Smooth muscle cell (in vitro differentiated cells): Measurements from ENCODE around the gene MYH10. TPM values are rescaled to one million over a fixed set of nuclear protein-coding genes. Genes with fewer than 3 reads are reported as not detected.

ENCODE experiments used
- DNase-seq: peaks from one replicate; lab custom pipeline; 2025; ENCODE audit not compliant: unreplicated experiment; lab: John Stamatoyannopoulos, UW
- H2AFZ ChIP-seq: fragments of 200-600 bp; sonication (generic); 2 replicates; pipeline ENCODE4 v1.6.0; 2016; ENCODE audit warnings: antibody characterized with exemption, low read depth, mild to moderate bottlenecking
- H3F3A ChIP-seq: fragments of 200-600 bp; sonication (generic); 2 replicates; pipeline ENCODE4 v1.6.0; 2017; ENCODE audit warnings: antibody characterized with exemption, low read depth
- H3K27ac ChIP-seq: fragments of 200-600 bp; sonication (generic); 2 replicates; pipeline ENCODE4 v1.5.1; 2016; ENCODE audit warnings: low read depth, mild to moderate bottlenecking
- H3K27me3 ChIP-seq: fragments of 200-600 bp; sonication (generic); 2 replicates; pipeline ENCODE4 v1.6.1; 2016; ENCODE audit warnings: low read depth, mild to moderate bottlenecking
- H3K36me3 ChIP-seq: fragments of 200-600 bp; sonication (generic); 2 replicates; pipeline ENCODE4 v1.5.1; 2016; ENCODE audit warnings: low read depth
- H3K4me1 ChIP-seq: fragments of 200-600 bp; sonication (generic); 2 replicates; pipeline ENCODE4 v1.5.1; 2016; ENCODE audit warnings: low read depth
- H3K4me2 ChIP-seq: fragments of 200-600 bp; sonication (generic); 2 replicates; pipeline ENCODE4 v1.6.0; 2016; ENCODE audit warnings: mild to moderate bottlenecking
- H3K4me3 ChIP-seq: fragments of 200-600 bp; sonication (generic); 2 replicates; pipeline ENCODE4 v1.5.1; 2016; ENCODE audit warnings: mild to moderate bottlenecking
- H3K79me2 ChIP-seq: fragments of 200-600 bp; sonication (generic); 2 replicates; pipeline ENCODE4 v1.6.0; 2016; ENCODE audit warnings: low read depth, mild to moderate bottlenecking
- H3K9ac ChIP-seq: fragments of 200-600 bp; sonication (generic); 2 replicates; pipeline ENCODE4 v1.6.0; 2016; ENCODE audit warnings: low read depth
- H3K9me3 ChIP-seq: fragments of 200-600 bp; sonication (generic); replicated peaks from 2 replicates; pipeline ENCODE4 v1.5.1; 2016; ENCODE audit warnings: low read depth
- H4K20me1 ChIP-seq: fragments of 200-600 bp; sonication (generic); 2 replicates; pipeline ENCODE4 v1.6.0; 2016; ENCODE audit warnings: low read depth
- WGBS: methylation state at CpG from one replicate; pipeline ENCODE4 v1.1.7; 2016; ENCODE audit warnings: low lambda C conversion rate; 5-methylcytosine and 5-hydroxymethylcytosine counted together
- polyA plus RNA-seq: library from polyadenylated mRNA; unstranded; fragments of >200 nt; fragmentation: Nextera tagmentation; extraction: Ambion mirVana; gene quantifications from 2 replicates; pipeline ENCODE4 v1.2.1, GENCODE V29; 2016
- total RNA-seq: library from RNA; depleted of rRNA; stranded (reverse); fragments of >200 nt; gene quantifications from 2 replicates; pipeline ENCODE4 v1.2.3, GENCODE V29; 2014
- TF ChIP-seq, protein P1 (sequence below): fragments of 200-600 bp; sonication (generic); IDR thresholded peaks from 2 replicates; pipeline ENCODE4 v1.5.1; 2017; ENCODE audit warnings: borderline replicate concordance, mild to moderate bottlenecking, antibody characterized with exemption; ENCODE audit not compliant: insufficient read depth, poor library complexity, severe bottlenecking

The MYH10 gene
- total and polyA plus RNA-seq, 2 experiments from 2014 or later = 112 to 146 TPM

- TF ChIP-seq, protein P1, sequence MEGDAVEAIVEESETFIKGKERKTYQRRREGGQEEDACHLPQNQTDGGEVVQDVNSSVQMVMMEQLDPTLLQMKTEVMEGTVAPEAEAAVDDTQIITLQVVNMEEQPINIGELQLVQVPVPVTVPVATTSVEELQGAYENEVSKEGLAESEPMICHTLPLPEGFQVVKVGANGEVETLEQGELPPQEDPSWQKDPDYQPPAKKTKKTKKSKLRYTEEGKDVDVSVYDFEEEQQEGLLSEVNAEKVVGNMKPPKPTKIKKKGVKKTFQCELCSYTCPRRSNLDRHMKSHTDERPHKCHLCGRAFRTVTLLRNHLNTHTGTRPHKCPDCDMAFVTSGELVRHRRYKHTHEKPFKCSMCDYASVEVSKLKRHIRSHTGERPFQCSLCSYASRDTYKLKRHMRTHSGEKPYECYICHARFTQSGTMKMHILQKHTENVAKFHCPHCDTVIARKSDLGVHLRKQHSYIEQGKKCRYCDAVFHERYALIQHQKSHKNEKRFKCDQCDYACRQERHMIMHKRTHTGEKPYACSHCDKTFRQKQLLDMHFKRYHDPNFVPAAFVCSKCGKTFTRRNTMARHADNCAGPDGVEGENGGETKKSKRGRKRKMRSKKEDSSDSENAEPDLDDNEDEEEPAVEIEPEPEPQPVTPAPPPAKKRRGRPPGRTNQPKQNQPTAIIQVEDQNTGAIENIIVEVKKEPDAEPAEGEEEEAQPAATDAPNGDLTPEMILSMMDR = no peak
- Histone ChIP-seq H3K9ac (no peak overlapping the region), H4K20me1 (peaks cover 29% of the 10 kb centered on the region), H3K4me1 (no peaks in the 10 kb centered on the region), H3K36me3 (no peaks in the 10 kb centered on the region), H3K9me3 (no peaks in the 10 kb centered on the region), H3K79me2 (peaks cover 84% of the 10 kb centered on the region), H2AFZ (no peak overlapping the region), H3K4me3 (no peak overlapping the region), H3F3A (no peaks in the 10 kb centered on the region), H3K27me3 (no peaks in the 10 kb centered on the region), H3K4me2 (no peak overlapping the region), H3K27ac (no peak overlapping the region)
- DNase-seq = no peak
- 82% methylated on average over 2 of the region's 2 CpGs for WGBS
Measured at GRCh38 chr17:8583954-8584353, 46.6 kb downstream of the MYH10 start.

DNA sequence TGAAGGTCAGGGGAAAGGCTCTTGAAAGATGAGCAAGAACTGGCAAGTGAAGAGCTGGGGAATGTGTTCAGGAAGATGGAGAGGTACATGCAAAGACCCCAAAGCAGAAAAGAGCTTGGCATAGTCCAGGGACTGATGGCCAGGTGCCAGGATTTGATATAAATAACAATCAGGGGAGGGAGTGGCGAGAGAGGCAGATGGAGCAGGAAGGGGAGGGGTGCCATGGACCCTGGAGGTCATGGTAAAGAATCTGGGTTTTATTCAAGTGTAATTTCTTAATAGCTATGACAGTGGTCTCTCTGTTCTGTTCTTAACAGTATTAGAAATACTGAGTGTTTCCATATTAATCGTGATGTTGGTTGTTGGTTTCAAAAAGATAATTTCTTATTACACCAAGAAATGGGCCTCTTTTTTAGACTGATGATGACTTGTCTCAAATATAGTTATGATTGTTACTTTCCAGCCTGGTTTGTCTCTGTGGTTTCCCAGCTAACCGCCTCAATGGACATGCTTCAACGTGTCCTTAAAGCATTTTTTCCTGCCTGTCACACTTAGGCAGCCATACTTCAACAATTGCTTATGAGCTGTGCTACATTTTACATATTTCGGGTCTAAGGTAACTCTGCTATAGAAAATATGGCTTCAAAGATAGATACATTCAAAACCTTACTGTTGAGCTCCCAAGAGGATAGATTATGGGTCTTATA lies 49.4 kb downstream of the MYH10 start:
- peak overlapping the region; percentile 86 for H3K27ac ChIP-seq
- no peak overlapping the region for H2AFZ ChIP-seq
- H4K20me1 ChIP-seq = peaks cover 21% of the 10 kb centered on the region
- no peak overlapping the region for H3K4me3 ChIP-seq
- no peak for DNase-seq
- H3K4me2 ChIP-seq = peak overlapping the region; percentile 58
- TF ChIP-seq, protein P1 = no peak
- peak overlapping the region; percentile 48 for H3K9ac ChIP-seq
- WGBS = 68% methylated on average over 5 of the region's 5 CpGs
- no peaks in the 10 kb centered on the region for H3K9me3 ChIP-seq
- no peaks in the 10 kb centered on the region for H3F3A ChIP-seq
- H3K4me1 ChIP-seq = no peaks in the 10 kb centered on the region
- no peaks in the 10 kb centered on the region for H3K36me3 ChIP-seq
- no peaks in the 10 kb centered on the region for H3K27me3 ChIP-seq
- peaks cover 75% of the 10 kb centered on the region for H3K79me2 ChIP-seq

DNA sequence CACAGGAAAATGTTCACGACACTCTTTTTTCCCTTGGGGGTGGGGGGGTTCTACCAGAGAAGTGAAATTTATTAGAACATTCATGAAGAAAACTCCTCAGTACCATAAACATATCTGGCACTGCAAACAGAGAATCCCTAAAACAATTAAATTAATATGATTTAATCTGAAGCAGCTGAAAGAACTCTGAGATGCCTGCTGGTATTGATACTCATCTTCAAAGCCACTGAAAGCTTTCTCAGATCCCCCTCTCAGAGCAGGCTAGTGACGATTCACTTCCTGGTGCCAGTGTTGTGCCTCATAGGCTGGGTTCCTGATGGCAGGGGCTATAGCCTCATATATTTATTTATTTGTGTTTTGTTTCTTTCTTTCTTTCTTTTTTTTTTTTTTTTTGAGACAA lies 52.7 kb downstream of the MYH10 start:
- no peak overlapping the region for H3K27ac ChIP-seq
- TF ChIP-seq, protein P1 = no peak
- 82% methylated on average over 2 of the region's 2 CpGs for WGBS
- no peaks in the 10 kb centered on the region for H3F3A ChIP-seq
- H3K27me3 ChIP-seq = no peaks in the 10 kb centered on the region
- H3K4me3 ChIP-seq = no peak overlapping the region
- H3K4me2 ChIP-seq = no peak overlapping the region
- no peaks in the 10 kb centered on the region for H3K9me3 ChIP-seq
- H3K36me3 ChIP-seq = peaks cover 4% of the 10 kb centered on the region
- no peak overlapping the region for H2AFZ ChIP-seq
- H3K4me1 ChIP-seq = no peaks in the 10 kb centered on the region
- no peak for DNase-seq
- peaks cover 55% of the 10 kb centered on the region for H3K79me2 ChIP-seq
- peaks cover 7% of the 10 kb centered on the region for H4K20me1 ChIP-seq
- H3K9ac ChIP-seq = no peak overlapping the region

- 97% methylated on average over 3 of the region's 3 CpGs for WGBS
- H3K9ac ChIP-seq = no peak overlapping the region
Measured at GRCh38 chr17:8576559-8577294, 53.8 kb downstream of the MYH10 start.

More at GRCh38 chr17:8576559-8577294, 53.8 kb downstream of the MYH10 start:
- Histone ChIP-seq H3K36me3 (peaks cover 4% of the 10 kb centered on the region), H3K27ac (no peak overlapping the region), H3K27me3 (no peaks in the 10 kb centered on the region), H3K4me3 (no peak overlapping the region), H3K9me3 (no peaks in the 10 kb centered on the region), H3K4me1 (no peaks in the 10 kb centered on the region), H3K4me2 (no peak overlapping the region), H4K20me1 (peaks cover 5% of the 10 kb centered on the region), H3K79me2 (peaks cover 44% of the 10 kb centered on the region), H3F3A (no peaks in the 10 kb centered on the region), H2AFZ (no peak overlapping the region)
- TF ChIP-seq, protein P1 = no peak
- DNase-seq = no peak
